ENCODE results near the gene SLC4A2. TPM values are rescaled to one million over a fixed set of nuclear protein-coding genes. Genes with fewer than 3 reads are reported as not detected.

The SLC4A2 gene
- total and polyA plus RNA-seq, 2 of the 8 experiments (the other 6 are each of a cell fraction or from before 2014, with no cell fraction given) = 72.6 to 147 TPM

- peaks cover 31 to 50% of the 10 kb centered on the region in 2 experiments for H4K20me1 ChIP-seq (replicated peaks in 1 of 2; ENCODE audit: control insufficient read depth in 1 of 2, insufficient read depth in 2 of 2, low read length in 2 of 2)
- H3K14ac ChIP-seq (ENCODE audit: insufficient read length) = no peak overlapping the region
- FAIRE-seq (no peak), DNase-seq (ENCODE audit: low read depth in 1 of 2, low spot score in 2 of 2) (no peak)
- no peak overlapping the region for H3K18ac ChIP-seq (ENCODE audit: extremely low read depth, low read length)
- no peak overlapping the region for H3K4me3 ChIP-seq (ENCODE audit: extremely low read depth in 1 of 4, insufficient read depth in 2 of 4, low read depth in 3 of 4, low read length in 4 of 4)
- no peak overlapping the region for H3K56ac ChIP-seq (replicated peaks; ENCODE audit: insufficient read length, low read depth, low read length)
- WGBS, 2 experiments (ENCODE audit: extremely low coverage in 1 of 2, insufficient coverage in 1 of 2, insufficient read length in 1 of 2, insufficient replicate concordance in 2 of 2, low coverage in 1 of 2, low lambda C conversion rate in 2 of 2, missing lambda C conversion rate in 1 of 2) = 89% methylated on average over 15 of the region's 17 CpGs; no CpG with 5 or more reads in 1 of the 2 experiments
- H3K79me1 ChIP-seq (ENCODE audit: low read depth, low read length) = peaks cover 25% of the 10 kb centered on the region
- no peak overlapping the region for H2BK15ac ChIP-seq (ENCODE audit: low read length)
- CTCF ChIA-PET (ENCODE audit: partially characterized antibody) = interaction anchor here (0.9 to 15.1 kb wide), 6 partner anchors 14 to 198 kb away, joined by 3 to 448 read pairs (median 3); no protein-coding TSS in a partner anchor
- H2AFZ ChIP-seq (ENCODE audit: low read length) = no peak overlapping the region
- POLR2A ChIA-PET (ENCODE audit: partially characterized antibody) = no interaction called here
- no peak overlapping the region for H3K4me2 ChIP-seq (ENCODE audit: insufficient read depth in 1 of 2, low read depth in 2 of 2, low read length in 2 of 2)
- H2BK120ac ChIP-seq (replicated peaks; ENCODE audit: low read depth, low read length) = no peak overlapping the region
- H3K9ac ChIP-seq (replicated peaks in 1 of 4; ENCODE audit: extremely low read depth in 1 of 4, low read depth in 3 of 4, low read length in 3 of 4) = no peak overlapping the region
- no peak overlapping the region for H4K5ac ChIP-seq (ENCODE audit: insufficient read length, low read depth, low read length)
- no peak overlapping the region for H4K91ac ChIP-seq (replicated peaks; ENCODE audit: insufficient read length, low read length)
- peaks cover 11 to 84% of the 10 kb centered on the region in 2 experiments; a peak in 3 of 4 replicates for H3K79me2 ChIP-seq (ENCODE audit: control insufficient read depth in 1 of 2, insufficient read depth in 2 of 2, low read length in 2 of 2)
- H2BK12ac ChIP-seq (ENCODE audit: low read depth, low read length) = no peak overlapping the region
- no peak overlapping the region for H2AK5ac ChIP-seq (ENCODE audit: low read depth, low read length)
- no peak overlapping the region for H3K23ac ChIP-seq (ENCODE audit: insufficient read length)
- no peak overlapping the region for H3K27ac ChIP-seq (ENCODE audit: low read depth, low read length)
- H2BK20ac ChIP-seq (ENCODE audit: low read length) = no peak overlapping the region
- H3K27me3 ChIP-seq (replicated peaks in 1 of 4; ENCODE audit: control insufficient read depth in 3 of 4, extremely low read depth in 1 of 4, insufficient read depth in 3 of 4, low read length in 3 of 4) = no peaks in the 10 kb centered on the region
- no peak overlapping the region for H2BK5ac ChIP-seq (ENCODE audit: low read depth, low read length)
- H4K8ac ChIP-seq (ENCODE audit: extremely low read depth, insufficient read depth, low read length) = no peak overlapping the region
- no peaks in the 10 kb centered on the region; the same call in 1 of the 2 replicates for H3K23me2 ChIP-seq (ENCODE audit: low read depth, low read length)
- H3K4ac ChIP-seq (replicated peaks; ENCODE audit: insufficient read length, low read depth, low read length) = no peak overlapping the region
- H3K4me1 ChIP-seq (replicated peaks in 1 of 4; ENCODE audit: control insufficient read depth in 3 of 4, insufficient read depth in 4 of 4, low read length in 3 of 4) = peaks cover 0 to 8% (median 3%) of the 10 kb centered on the region in 4 experiments; a peak in 4 of 7 replicates
- no peaks in the 10 kb centered on the region for H3K36me3 ChIP-seq (ENCODE audit: control insufficient read depth in 2 of 4, insufficient read depth in 4 of 4, low read length in 3 of 4)
- H3K9me3 ChIP-seq (ENCODE audit: insufficient read depth in 2 of 2, low read depth in 1 of 2, low read length in 1 of 2) = no peaks in the 10 kb centered on the region
- TF ChIP-seq USF2 (IDR thresholded peaks at IDR 0.05; ENCODE audit: low read length) = no peak
- no peak for TF ChIP-seq MAX (IDR thresholded peaks at IDR 0.05)
- no peak for TF ChIP-seq SAP30 (IDR thresholded peaks at IDR 0.05; ENCODE audit: insufficient read depth, insufficient replicate concordance, low read length)
- no peak for TF ChIP-seq NRF1 (IDR thresholded peaks at IDR 0.05; ENCODE audit: low read depth, low read length)
- no peak for TF ChIP-seq RFX5 (IDR thresholded peaks at IDR 0.05; ENCODE audit: borderline replicate concordance, low read depth, low read length)
- TF ChIP-seq SIN3A (conservative IDR thresholded peaks at IDR 0.05 in 1 of 2, IDR thresholded peaks at IDR 0.05 in 1 of 2; ENCODE audit: low read depth in 1 of 2, low read length in 2 of 2) = no peak
- no peak for TF ChIP-seq FOSL1 (IDR thresholded peaks at IDR 0.05; ENCODE audit: insufficient read depth, low read depth, low read length)
- TF ChIP-seq POU5F1 (IDR thresholded peaks at IDR 0.05; ENCODE audit: low read depth, low read length) = no peak
- no peak for TF ChIP-seq EP300 (IDR thresholded peaks at IDR 0.05; ENCODE audit: borderline replicate concordance in 1 of 2, low read depth in 2 of 2, low read length in 2 of 2)
- TF ChIP-seq E2F6 (IDR thresholded peaks at IDR 0.05) = no peak
Observed at GRCh38 chr7:151095828-151096475, 36.6 kb downstream of the SLC4A2 start.

All from H1 (cell line).